DOHH2 (cell line): ENCODE measurements around the gene WDR7.

ENCODE experiments used
- H3F3A ChIP-seq: fragments of 200-600 bp; sonication (generic), shearing (Covaris generic); 2 replicates; pipeline ENCODE4 v1.6.0; 2016; ENCODE audit warnings: antibody characterized with exemption, mild to moderate bottlenecking; ENCODE audit not compliant: control insufficient read depth, insufficient read depth
- H3K27ac ChIP-seq: fragments of 200-600 bp; sonication (generic); 2 replicates; pipeline ENCODE4 v1.5.1; 2014; ENCODE audit warnings: low read depth, mild to moderate bottlenecking, low read length, moderate library complexity
- H3K27me3 ChIP-seq: fragments of 200-600 bp; sonication (generic); 2 replicates; pipeline ENCODE4 v1.6.1; 2014; ENCODE audit warnings: mild to moderate bottlenecking, low read length, mixed read lengths; ENCODE audit not compliant: control insufficient read depth
- H3K36me3 ChIP-seq: fragments of 200-600 bp; sonication (generic); 2 replicates; pipeline ENCODE4 v1.6.1; 2014; ENCODE audit warnings: mild to moderate bottlenecking, low read length, moderate library complexity, mixed read lengths; ENCODE audit not compliant: control insufficient read depth
- H3K4me1 ChIP-seq: fragments of 200-600 bp; sonication (generic); 2 replicates; pipeline ENCODE4 v1.6.1; 2014; ENCODE audit warnings: mild to moderate bottlenecking, low read length, mixed read lengths; ENCODE audit not compliant: control insufficient read depth
- H3K4me2 ChIP-seq: fragments of 200-600 bp; sonication (generic); 2 replicates; pipeline ENCODE4 v1.6.0; 2014; ENCODE audit warnings: mild to moderate bottlenecking, low read length, moderate library complexity
- H3K4me3 ChIP-seq: fragments of 200-600 bp; sonication (generic); 2 replicates; pipeline ENCODE4 v1.5.1; 2014; ENCODE audit warnings: mild to moderate bottlenecking, low read length, mixed read lengths
- H3K79me2 ChIP-seq: fragments of 200-600 bp; sonication (generic); 2 replicates; pipeline ENCODE4 v1.6.1; 2014; ENCODE audit warnings: mild to moderate bottlenecking, low read length, mixed read lengths; ENCODE audit not compliant: control insufficient read depth
- H3K9me2 ChIP-seq: fragments of 200-600 bp; sonication (generic); replicated peaks from 2 replicates; pipeline ENCODE4 v1.6.1; 2014; ENCODE audit warnings: mild to moderate bottlenecking, low read length, mixed read lengths; ENCODE audit not compliant: control insufficient read depth
- H3K9me3 ChIP-seq: fragments of 200-600 bp; sonication (generic); 2 replicates; pipeline ENCODE4 v1.6.1; 2014; ENCODE audit warnings: antibody characterized with exemption, low read length, mixed read lengths; ENCODE audit not compliant: control insufficient read depth, insufficient read depth
- H4K20me1 ChIP-seq: fragments of 200-600 bp; sonication (generic); 2 replicates; pipeline ENCODE4 v1.6.0; 2014; ENCODE audit warnings: low read depth, mild to moderate bottlenecking, antibody characterized with exemption, low read length, moderate library complexity; ENCODE audit not compliant: control insufficient read depth, insufficient read depth
- CTCF ChIP-seq: fragments of 200-600 bp; sonication (generic); IDR thresholded peaks from one replicate; pipeline ENCODE4 v1.5.1; 2014; ENCODE audit warnings: antibody characterized with exemption, mild to moderate bottlenecking, low read depth, low read length; ENCODE audit not compliant: poor library complexity, severe bottlenecking
- EZH2phosphoT487 ChIP-seq: fragments of 200-600 bp; sonication (generic); IDR thresholded peaks from 2 replicates; pipeline ENCODE4 v1.6.1; 2017; ENCODE audit warnings: borderline replicate concordance, mild to moderate bottlenecking, antibody characterized with exemption, low read length, moderate library complexity, mixed read lengths

The WDR7 gene

GRCh38 chr18:56662902-56663301 is 11.7 kb downstream of the WDR7 start:
- TF ChIP-seq EZH2phosphoT487 (no peak), CTCF (no peak)
- no peaks in the 10 kb centered on the region for H3K9me2 ChIP-seq
- H3K4me2 ChIP-seq = no peak overlapping the region
- no peaks in the 10 kb centered on the region for H3K4me1 ChIP-seq
- H3K36me3 ChIP-seq = no peaks in the 10 kb centered on the region
- H3K27me3 ChIP-seq = no peaks in the 10 kb centered on the region
- H3K27ac ChIP-seq = no peak overlapping the region
- peaks cover 22% of the 10 kb centered on the region; the same call in 1 of the 2 replicates for H3K79me2 ChIP-seq
- H4K20me1 ChIP-seq = no peaks in the 10 kb centered on the region
- H3K4me3 ChIP-seq = no peak overlapping the region
- no peaks in the 10 kb centered on the region for H3K9me3 ChIP-seq
- H3F3A ChIP-seq = no peaks in the 10 kb centered on the region

GRCh38 chr18:56672391-56672790 is 21.2 kb downstream of the WDR7 start:
- no peaks in the 10 kb centered on the region for H3K36me3 ChIP-seq
- H3K9me2 ChIP-seq = no peaks in the 10 kb centered on the region
- no peaks in the 10 kb centered on the region for H3K27me3 ChIP-seq
- TF ChIP-seq CTCF (no peak), EZH2phosphoT487 (no peak)
- peaks cover 9% of the 10 kb centered on the region for H3K79me2 ChIP-seq
- no peaks in the 10 kb centered on the region for H3K9me3 ChIP-seq
- H3K4me3 ChIP-seq = no peak overlapping the region
- H4K20me1 ChIP-seq = no peaks in the 10 kb centered on the region
- no peaks in the 10 kb centered on the region for H3F3A ChIP-seq
- H3K4me1 ChIP-seq = no peaks in the 10 kb centered on the region
- H3K27ac ChIP-seq = no peak overlapping the region
- H3K4me2 ChIP-seq = no peak overlapping the region

- Histone ChIP-seq H4K20me1 (no peaks in the 10 kb centered on the region), H3K4me2 (no peak overlapping the region), H3K79me2 (peaks cover 8% of the 10 kb centered on the region; the same call in 1 of the 2 replicates), H3K9me3 (no peaks in the 10 kb centered on the region), H3K36me3 (no peaks in the 10 kb centered on the region), H3K27ac (no peak overlapping the region), H3F3A (no peaks in the 10 kb centered on the region), H3K4me1 (no peaks in the 10 kb centered on the region), H3K4me3 (no peak overlapping the region), H3K27me3 (no peaks in the 10 kb centered on the region), H3K9me2 (no peaks in the 10 kb centered on the region)
- TF ChIP-seq EZH2phosphoT487 = no peak
- no peak for TF ChIP-seq CTCF
Observed at GRCh38 chr18:56672981-56673380, 21.8 kb downstream of the WDR7 start.
